Endothelial cell of umbilical vein (primary cell): ENCODE results near the gene LCOR. TPM values are rescaled to one million over a fixed set of nuclear protein-coding genes. Genes with fewer than 3 reads are reported as not detected.

Experiments
- BruUV-seq: library from RNA; stranded (reverse); fragments of 400-500 nt; replicated peaks from 2 replicates; lab custom pipeline; 2021; lab: Mats Ljungman, UMichigan
- CTCF ChIA-PET: fragments of 300-600, 350-600 bp; sonication (Branson Sonifier 250); formaldehyde crosslinking; loops from one replicate; lab custom pipeline; 2021; ENCODE audit warnings: antibody characterized with exemption, inconsistent platforms; lab: Charles Lee
- POLR2A ChIA-PET: fragments of 300-600, 350-600 bp; sonication (Branson Sonifier 250); formaldehyde crosslinking; loops from one replicate; lab custom pipeline; 2021; ENCODE audit warnings: antibody characterized with exemption, inconsistent platforms; lab: Charles Lee
- DNase-seq: peaks from one replicate; pipeline ENCODE4 v3.0.0-alpha.2; 2011; ENCODE audit warnings: low read depth, low spot score
- FAIRE-seq: peaks from 2 replicates; lab custom pipeline; 2011; peaks lifted over from hg19 to GRCh38; lab: Jason Lieb, UNC
- H2AFZ ChIP-seq: 2 replicates; pipeline ENCODE4 v1.6.0; 2012; ENCODE audit warnings: low read depth, low read length, control low read depth, inconsistent platforms
- H3K27ac ChIP-seq: 2 replicates; pipeline ENCODE4 v1.5.1; 2011; ENCODE audit warnings: low read depth, mild to moderate bottlenecking, control low read depth, low read length, moderate library complexity; ENCODE audit not compliant: insufficient read depth
- H3K27me3 ChIP-seq, 2 experiments: 2 replicates each; pipeline versions ENCODE4 v1.6.0 to v1.6.1; 2011; ENCODE audit warnings: low read length in 2 of 2, mixed read lengths in 1 of 2; ENCODE audit not compliant: control insufficient read depth in 2 of 2, insufficient read depth in 2 of 2
- H3K36me3 ChIP-seq, 2 experiments: 2 replicates in 1 of 2; 3 replicates in 1 of 2; pipeline ENCODE4 v1.5.1; 2011; ENCODE audit warnings: low read length in 2 of 2, mild to moderate bottlenecking in 1 of 2, moderate library complexity in 1 of 2; ENCODE audit not compliant: control insufficient read depth in 2 of 2, insufficient read depth in 2 of 2; ENCODE audit errors: extremely low read depth in 1 of 2
- H3K4me1 ChIP-seq: 3 replicates; pipeline ENCODE4 v1.5.1; 2011; ENCODE audit warnings: mild to moderate bottlenecking, low read length; ENCODE audit not compliant: control insufficient read depth, insufficient read depth; ENCODE audit errors: extremely low read depth
- H3K4me2 ChIP-seq: 2 replicates; pipeline ENCODE4 v1.6.1; 2011; ENCODE audit warnings: low read length, control low read depth, mixed read lengths; ENCODE audit not compliant: insufficient read depth
- H3K4me3 ChIP-seq, 3 experiments: fragments of 200-600 bp in 1 of 3; sonication (generic), shearing (Covaris generic) in 1 of 3; replicated peaks in 1 of 3; 2 replicates each; pipeline ENCODE4 v1.5.1; 2011 to 2016; ENCODE audit warnings: control low read depth in 3 of 3, low read length in 3 of 3, mild to moderate bottlenecking in 2 of 3, inconsistent platforms in 1 of 3, low read depth in 1 of 3, moderate library complexity in 1 of 3; ENCODE audit not compliant: insufficient read depth in 1 of 3
- H3K79me2 ChIP-seq: 2 replicates; pipeline ENCODE4 v1.6.0; 2012; ENCODE audit warnings: low read length, inconsistent platforms; ENCODE audit not compliant: control insufficient read depth, insufficient read depth
- H3K9ac ChIP-seq: replicated peaks from 2 replicates; pipeline ENCODE3; 2011; ENCODE audit warnings: low read length, control low read depth; ENCODE audit not compliant: insufficient read depth; ENCODE audit errors: extremely low read depth
- H3K9me1 ChIP-seq: replicated peaks from 3 replicates; pipeline ENCODE4 v1.6.0; 2011; ENCODE audit warnings: mild to moderate bottlenecking, low read length; ENCODE audit not compliant: control insufficient read depth, insufficient read depth; ENCODE audit errors: extremely low read depth
- H3K9me3 ChIP-seq: replicated peaks from 2 replicates; pipeline ENCODE4 v1.5.1; 2012; ENCODE audit warnings: low read length, inconsistent platforms; ENCODE audit not compliant: control insufficient read depth, insufficient read depth
- H4K20me1 ChIP-seq: replicated peaks from 2 replicates; pipeline ENCODE3; 2011; ENCODE audit warnings: mild to moderate bottlenecking, low read length; ENCODE audit not compliant: control insufficient read depth, insufficient read depth; ENCODE audit errors: extremely low read depth
- CTCF ChIP-seq, 2 donors: IDR thresholded peaks; 1 replicate in 1 of 2; 2 replicates in 1 of 2; pipeline ENCODE4 v1.5.1; 2011; ENCODE audit warnings: low read length in 2 of 2, mild to moderate bottlenecking in 2 of 2, moderate library complexity in 2 of 2, control low read depth in 1 of 2, inconsistent platforms in 1 of 2, low read depth in 1 of 2; ENCODE audit not compliant: insufficient read depth in 1 of 2; ENCODE audit errors: extremely low read depth in 1 of 2
- EZH2 ChIP-seq: IDR thresholded peaks from 2 replicates; pipeline ENCODE4 v1.6.1; 2012; ENCODE audit warnings: borderline replicate concordance, low read depth, mild to moderate bottlenecking, moderate library complexity, low read length, inconsistent platforms; ENCODE audit not compliant: severe bottlenecking
- FOS ChIP-seq: IDR thresholded peaks from 2 replicates; pipeline ENCODE4 v1.6.1; 2011; ENCODE audit warnings: mild to moderate bottlenecking, low read length, moderate library complexity, borderline replicate concordance; ENCODE audit not compliant: insufficient read depth
- GATA2 ChIP-seq: IDR thresholded peaks from 2 replicates; pipeline ENCODE4 v1.7.0; 2011; ENCODE audit warnings: low read depth, mild to moderate bottlenecking, moderate library complexity, mixed read lengths, low read length; ENCODE audit not compliant: insufficient read length, insufficient read depth
- JUN ChIP-seq: IDR thresholded peaks from 2 replicates; pipeline ENCODE4 v1.6.1; 2011; ENCODE audit warnings: borderline replicate concordance, low read depth; ENCODE audit not compliant: insufficient read length, insufficient read depth
- MYC ChIP-seq: IDR thresholded peaks from one replicate; pipeline ENCODE4 v1.6.1; 2011; ENCODE audit warnings: mild to moderate bottlenecking, low read depth, low read length
- POLR2A ChIP-seq: IDR thresholded peaks from 2 replicates; pipeline ENCODE4 v1.6.1; 2012; ENCODE audit warnings: low read depth, mild to moderate bottlenecking, control low read depth, low read length
- POLR2AphosphoS5 ChIP-seq: IDR thresholded peaks from 2 replicates; pipeline ENCODE4 v1.6.1; 2012; ENCODE audit warnings: low read depth, mild to moderate bottlenecking, control low read depth, low read length, moderate library complexity; ENCODE audit not compliant: insufficient read depth
- dilution Hi-C: fragments of 300-500 bp; cut with MboI; formaldehyde crosslinking; loops from one replicate; pipeline ENCODE4 v1.15.0; 2019; ENCODE audit warnings: low sequenced_read_pairs; ENCODE audit not compliant: extremely low pct_ligation_motif_present
- intact Hi-C: fragments of 100-400 bp; cut with micrococcal nuclease; formaldehyde crosslinking; loops from one replicate; pipeline ENCODE4 v1.10.0; 2022
- polyA plus RNA-seq, 4 experiments: library from polyadenylated mRNA; depleted of rRNA in 3 of 4; stranded (reverse) in 3 of 4; unstranded in 1 of 4; fragments of >200 nt; gene quantifications; 2 replicates each; pipeline versions ENCODE4 v1.2.1 to v1.2.3, GENCODE V29; 2011 to 2012; ENCODE audit warnings: missing spikeins in 1 of 4
- total RNA-seq: library from RNA; stranded (reverse); gene quantifications from 2 replicates; pipeline ENCODE4 v1.2.3, GENCODE V29; 2021
- TF ChIP-seq, protein P1 (sequence below): IDR thresholded peaks from 2 replicates; pipeline ENCODE4 v1.6.1; 2011; ENCODE audit not compliant: insufficient read depth, insufficient read length

Gene LCOR
- total and polyA plus RNA-seq, 2 donors (not counting 3 experiments of a cell fraction or from before 2014, with no cell fraction given): 11.6 to 39.0 TPM

GRCh38 chr10:96906864-96907263 is 74.8 kb downstream of the LCOR start:
- intact Hi-C loops: no loop called here
- ChIA-PET CTCF (no interaction called here), POLR2A (no interaction called here)
- Histone ChIP-seq H3K4me3 (no peak overlapping the region), H3K27me3 (no peaks in the 10 kb centered on the region), H4K20me1 (peaks cover 17% of the 10 kb centered on the region), H3K79me2 (peaks cover 46% of the 10 kb centered on the region), H3K36me3 (no peaks in the 10 kb centered on the region), H3K4me1 (no peaks in the 10 kb centered on the region), H3K9me3 (no peaks in the 10 kb centered on the region), H3K9ac (no peak overlapping the region), H3K4me2 (no peak overlapping the region), H3K27ac (no peak overlapping the region), H2AFZ (no peak overlapping the region), H3K9me1 (no peaks in the 10 kb centered on the region)
- no TSS peak for BruUV-seq
- FAIRE-seq (no peak), DNase-seq (no peak)
- dilution Hi-C loops: no loop called here
- no peak for TF ChIP-seq JUN
- TF ChIP-seq, protein P1, sequence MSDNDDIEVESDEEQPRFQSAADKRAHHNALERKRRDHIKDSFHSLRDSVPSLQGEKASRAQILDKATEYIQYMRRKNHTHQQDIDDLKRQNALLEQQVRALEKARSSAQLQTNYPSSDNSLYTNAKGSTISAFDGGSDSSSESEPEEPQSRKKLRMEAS: no peak
- no peak for TF ChIP-seq EZH2
- TF ChIP-seq FOS: no peak
- no peak for TF ChIP-seq MYC
- no peak for TF ChIP-seq CTCF (IDR thresholded peaks at IDR 0.05; ENCODE audit: extremely low read depth in 1 of 2, insufficient read depth in 1 of 2, low read depth in 1 of 2, low read length in 2 of 2)
- no peak for TF ChIP-seq POLR2AphosphoS5
- no peak for TF ChIP-seq GATA2
- no peak for TF ChIP-seq POLR2A
